Endothelial cell of umbilical vein (primary cell): Measurements from ENCODE around the gene ST3GAL4. TPM values are rescaled to one million over a fixed set of nuclear protein-coding genes. Genes with fewer than 3 reads are reported as not detected.

Experiments
- BruUV-seq: library from RNA; stranded (reverse); fragments of 400-500 nt; replicated peaks from 2 replicates; lab custom pipeline; 2021; lab: Mats Ljungman, UMichigan
- CTCF ChIA-PET: fragments of 300-600, 350-600 bp; sonication (Branson Sonifier 250); formaldehyde crosslinking; loops from one replicate; lab custom pipeline; 2021; ENCODE audit warnings: antibody characterized with exemption, inconsistent platforms; lab: Charles Lee
- POLR2A ChIA-PET: fragments of 300-600, 350-600 bp; sonication (Branson Sonifier 250); formaldehyde crosslinking; loops from one replicate; lab custom pipeline; 2021; ENCODE audit warnings: antibody characterized with exemption, inconsistent platforms; lab: Charles Lee
- DNase-seq: peaks from one replicate; pipeline ENCODE4 v3.0.0-alpha.2; 2011; ENCODE audit warnings: low read depth, low spot score
- FAIRE-seq: peaks from 2 replicates; lab custom pipeline; 2011; peaks lifted over from hg19 to GRCh38; lab: Jason Lieb, UNC
- H2AFZ ChIP-seq: 2 replicates; pipeline ENCODE4 v1.6.0; 2012; ENCODE audit warnings: low read depth, low read length, control low read depth, inconsistent platforms
- H3K27ac ChIP-seq: 2 replicates; pipeline ENCODE4 v1.5.1; 2011; ENCODE audit warnings: low read depth, mild to moderate bottlenecking, control low read depth, low read length, moderate library complexity; ENCODE audit not compliant: insufficient read depth
- H3K27me3 ChIP-seq, 2 experiments: 2 replicates each; pipeline versions ENCODE4 v1.6.0 to v1.6.1; 2011; ENCODE audit warnings: low read length in 2 of 2, mixed read lengths in 1 of 2; ENCODE audit not compliant: control insufficient read depth in 2 of 2, insufficient read depth in 2 of 2
- H3K36me3 ChIP-seq, 2 experiments: 2 replicates in 1 of 2; 3 replicates in 1 of 2; pipeline ENCODE4 v1.5.1; 2011; ENCODE audit warnings: low read length in 2 of 2, mild to moderate bottlenecking in 1 of 2, moderate library complexity in 1 of 2; ENCODE audit not compliant: control insufficient read depth in 2 of 2, insufficient read depth in 2 of 2; ENCODE audit errors: extremely low read depth in 1 of 2
- H3K4me1 ChIP-seq: 3 replicates; pipeline ENCODE4 v1.5.1; 2011; ENCODE audit warnings: mild to moderate bottlenecking, low read length; ENCODE audit not compliant: control insufficient read depth, insufficient read depth; ENCODE audit errors: extremely low read depth
- H3K4me2 ChIP-seq: 2 replicates; pipeline ENCODE4 v1.6.1; 2011; ENCODE audit warnings: low read length, control low read depth, mixed read lengths; ENCODE audit not compliant: insufficient read depth
- H3K4me3 ChIP-seq, 3 experiments: fragments of 200-600 bp in 1 of 3; sonication (generic), shearing (Covaris generic) in 1 of 3; replicated peaks in 1 of 3; 2 replicates each; pipeline ENCODE4 v1.5.1; 2011 to 2016; ENCODE audit warnings: control low read depth in 3 of 3, low read length in 3 of 3, mild to moderate bottlenecking in 2 of 3, inconsistent platforms in 1 of 3, low read depth in 1 of 3, moderate library complexity in 1 of 3; ENCODE audit not compliant: insufficient read depth in 1 of 3
- H3K79me2 ChIP-seq: 2 replicates; pipeline ENCODE4 v1.6.0; 2012; ENCODE audit warnings: low read length, inconsistent platforms; ENCODE audit not compliant: control insufficient read depth, insufficient read depth
- H3K9ac ChIP-seq: replicated peaks from 2 replicates; pipeline ENCODE3; 2011; ENCODE audit warnings: low read length, control low read depth; ENCODE audit not compliant: insufficient read depth; ENCODE audit errors: extremely low read depth
- H3K9me1 ChIP-seq: replicated peaks from 3 replicates; pipeline ENCODE4 v1.6.0; 2011; ENCODE audit warnings: mild to moderate bottlenecking, low read length; ENCODE audit not compliant: control insufficient read depth, insufficient read depth; ENCODE audit errors: extremely low read depth
- H3K9me3 ChIP-seq: replicated peaks from 2 replicates; pipeline ENCODE4 v1.5.1; 2012; ENCODE audit warnings: low read length, inconsistent platforms; ENCODE audit not compliant: control insufficient read depth, insufficient read depth
- H4K20me1 ChIP-seq: replicated peaks from 2 replicates; pipeline ENCODE3; 2011; ENCODE audit warnings: mild to moderate bottlenecking, low read length; ENCODE audit not compliant: control insufficient read depth, insufficient read depth; ENCODE audit errors: extremely low read depth
- CTCF ChIP-seq, 2 donors: IDR thresholded peaks; 1 replicate in 1 of 2; 2 replicates in 1 of 2; pipeline ENCODE4 v1.5.1; 2011; ENCODE audit warnings: low read length in 2 of 2, mild to moderate bottlenecking in 2 of 2, moderate library complexity in 2 of 2, control low read depth in 1 of 2, inconsistent platforms in 1 of 2, low read depth in 1 of 2; ENCODE audit not compliant: insufficient read depth in 1 of 2; ENCODE audit errors: extremely low read depth in 1 of 2
- EZH2 ChIP-seq: IDR thresholded peaks from 2 replicates; pipeline ENCODE4 v1.6.1; 2012; ENCODE audit warnings: borderline replicate concordance, low read depth, mild to moderate bottlenecking, moderate library complexity, low read length, inconsistent platforms; ENCODE audit not compliant: severe bottlenecking
- FOS ChIP-seq: IDR thresholded peaks from 2 replicates; pipeline ENCODE4 v1.6.1; 2011; ENCODE audit warnings: mild to moderate bottlenecking, low read length, moderate library complexity, borderline replicate concordance; ENCODE audit not compliant: insufficient read depth
- GATA2 ChIP-seq: IDR thresholded peaks from 2 replicates; pipeline ENCODE4 v1.7.0; 2011; ENCODE audit warnings: low read depth, mild to moderate bottlenecking, moderate library complexity, mixed read lengths, low read length; ENCODE audit not compliant: insufficient read length, insufficient read depth
- JUN ChIP-seq: IDR thresholded peaks from 2 replicates; pipeline ENCODE4 v1.6.1; 2011; ENCODE audit warnings: borderline replicate concordance, low read depth; ENCODE audit not compliant: insufficient read length, insufficient read depth
- MYC ChIP-seq: IDR thresholded peaks from one replicate; pipeline ENCODE4 v1.6.1; 2011; ENCODE audit warnings: mild to moderate bottlenecking, low read depth, low read length
- POLR2A ChIP-seq: IDR thresholded peaks from 2 replicates; pipeline ENCODE4 v1.6.1; 2012; ENCODE audit warnings: low read depth, mild to moderate bottlenecking, control low read depth, low read length
- POLR2AphosphoS5 ChIP-seq: IDR thresholded peaks from 2 replicates; pipeline ENCODE4 v1.6.1; 2012; ENCODE audit warnings: low read depth, mild to moderate bottlenecking, control low read depth, low read length, moderate library complexity; ENCODE audit not compliant: insufficient read depth
- dilution Hi-C: fragments of 300-500 bp; cut with MboI; formaldehyde crosslinking; loops from one replicate; pipeline ENCODE4 v1.15.0; 2019; ENCODE audit warnings: low sequenced_read_pairs; ENCODE audit not compliant: extremely low pct_ligation_motif_present
- intact Hi-C: fragments of 100-400 bp; cut with micrococcal nuclease; formaldehyde crosslinking; loops from one replicate; pipeline ENCODE4 v1.10.0; 2022
- polyA plus RNA-seq, 4 experiments: library from polyadenylated mRNA; depleted of rRNA in 3 of 4; stranded (reverse) in 3 of 4; unstranded in 1 of 4; fragments of >200 nt; gene quantifications; 2 replicates each; pipeline versions ENCODE4 v1.2.1 to v1.2.3, GENCODE V29; 2011 to 2012; ENCODE audit warnings: missing spikeins in 1 of 4
- total RNA-seq: library from RNA; stranded (reverse); gene quantifications from 2 replicates; pipeline ENCODE4 v1.2.3, GENCODE V29; 2021
- TF ChIP-seq, protein P1 (sequence below): IDR thresholded peaks from 2 replicates; pipeline ENCODE4 v1.6.1; 2011; ENCODE audit not compliant: insufficient read depth, insufficient read length

The ST3GAL4 gene
- total and polyA plus RNA-seq, 2 donors (not counting 3 experiments of a cell fraction or from before 2014, with no cell fraction given), result 17.7 to 19.4 TPM

DNA sequence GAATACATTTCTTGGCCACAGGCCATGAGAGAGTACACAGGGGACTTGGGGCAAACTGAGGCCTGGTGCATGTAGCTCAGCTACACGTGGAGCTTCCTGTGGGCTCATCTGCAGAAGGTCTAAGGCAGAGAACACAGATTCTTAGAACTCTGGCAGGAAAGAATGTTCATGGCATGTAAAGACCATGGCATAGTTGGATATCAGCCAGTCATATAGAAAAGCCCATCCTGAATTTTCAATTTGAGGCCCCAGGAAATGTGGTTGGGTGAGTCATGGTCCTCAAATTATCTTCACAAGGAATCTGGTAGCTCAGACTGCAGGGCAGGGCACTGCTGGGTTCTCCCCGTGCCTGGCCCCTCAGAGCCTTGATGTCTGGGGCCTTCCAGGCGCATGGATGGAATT, 13.7 kb upstream of the ST3GAL4 start:
- Histone ChIP-seq H2AFZ (no peak overlapping the region), H3K9me3 (no peaks in the 10 kb centered on the region), H3K4me3 (no peak overlapping the region), H3K36me3 (no peaks in the 10 kb centered on the region), H3K9me1 (no peaks in the 10 kb centered on the region), H3K79me2 (no peaks in the 10 kb centered on the region), H3K27me3 (no peaks in the 10 kb centered on the region), H3K27ac (peak overlapping the region; percentile 68), H3K9ac (no peak overlapping the region), H3K4me2 (peak overlapping the region; percentile 31), H3K4me1 (peaks cover 51% of the 10 kb centered on the region), H4K20me1 (no peaks in the 10 kb centered on the region)
- BruUV-seq, result no TSS peak
- TF ChIP-seq FOS (peak; percentile 39), POLR2A (no peak), JUN (peak; percentile 63), GATA2 (peak; percentile 80), MYC (no peak), CTCF (IDR thresholded peaks at IDR 0.05; ENCODE audit: extremely low read depth in 1 of 2, insufficient read depth in 1 of 2, low read depth in 1 of 2, low read length in 2 of 2) (no peak), POLR2AphosphoS5 (no peak)
- dilution Hi-C loops (no loop called here), intact Hi-C loops (no loop called here)
- FAIRE-seq, result peak; percentile 73
- CTCF ChIA-PET, result interaction anchor here (1.5 to 1.9 kb wide), 4 partner anchors 9 to 139 kb away, joined by 4 to 9 read pairs (median 6); partner anchors contain the start of gene ST3GAL4
- DNase-seq, result peak; percentile 31
- POLR2A ChIA-PET, result no interaction called here

DNA sequence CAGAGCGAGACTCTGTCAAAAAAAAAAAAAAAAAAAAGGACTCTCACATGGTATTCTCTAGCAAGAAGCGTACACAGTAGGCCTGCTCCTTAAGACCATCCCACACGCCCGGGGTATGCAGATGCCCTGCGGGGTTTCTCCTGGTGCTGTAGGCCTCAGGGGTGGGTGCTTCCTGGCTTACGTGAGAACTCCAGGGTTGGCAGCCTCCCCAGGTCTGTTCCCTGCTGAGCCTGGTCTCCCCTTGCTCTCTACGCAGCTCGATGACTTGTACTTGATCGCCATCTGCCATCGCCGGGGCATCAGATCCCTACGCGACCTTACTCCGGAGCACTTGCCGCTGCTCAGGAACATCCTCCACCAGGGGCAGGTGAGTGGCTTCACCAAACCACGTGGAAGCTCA, 12.4 kb upstream of the ST3GAL4 start:
- BruUV-seq, result no TSS peak
- no peaks in the 10 kb centered on the region for H3K9me1 ChIP-seq
- no peak for FAIRE-seq
- H3K27ac ChIP-seq, result no peak overlapping the region
- dilution Hi-C loops, result no loop called here
- H3K36me3 ChIP-seq, result peaks cover 0 to 2% of the 10 kb centered on the region in 2 experiments
- no peaks in the 10 kb centered on the region for H3K27me3 ChIP-seq
- no peak overlapping the region for H3K4me3 ChIP-seq
- CTCF ChIA-PET, result no interaction called here
- no peaks in the 10 kb centered on the region for H3K9me3 ChIP-seq
- no peak overlapping the region for H2AFZ ChIP-seq
- H3K79me2 ChIP-seq, result peaks cover 8% of the 10 kb centered on the region
- H4K20me1 ChIP-seq, result no peaks in the 10 kb centered on the region
- POLR2A ChIA-PET, result no interaction called here
- intact Hi-C loops, result no loop called here
- no peak for DNase-seq
- H3K4me1 ChIP-seq, result peaks cover 49% of the 10 kb centered on the region
- no peak for TF ChIP-seq POLR2AphosphoS5
- TF ChIP-seq JUN, result no peak
- TF ChIP-seq FOS, result no peak
- TF ChIP-seq, protein P1, sequence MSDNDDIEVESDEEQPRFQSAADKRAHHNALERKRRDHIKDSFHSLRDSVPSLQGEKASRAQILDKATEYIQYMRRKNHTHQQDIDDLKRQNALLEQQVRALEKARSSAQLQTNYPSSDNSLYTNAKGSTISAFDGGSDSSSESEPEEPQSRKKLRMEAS, result no peak
- no peak for TF ChIP-seq EZH2
- no peak for TF ChIP-seq CTCF (IDR thresholded peaks at IDR 0.05; ENCODE audit: extremely low read depth in 1 of 2, insufficient read depth in 1 of 2, low read depth in 1 of 2, low read length in 2 of 2)
- TF ChIP-seq POLR2A, result no peak
- no peak for TF ChIP-seq GATA2
- no peak for TF ChIP-seq MYC
- no peak overlapping the region for H3K9ac ChIP-seq
- H3K4me2 ChIP-seq, result no peak overlapping the region
